ENCODE data around the gene DUSP19. TPM values are rescaled to one million over a fixed set of nuclear protein-coding genes. Genes with fewer than 3 reads are reported as not detected.

The DUSP19 gene
- total and polyA plus RNA-seq, 2 donors (not counting 1 experiment from before 2014, with no cell fraction given): 0.13 to 1.7 TPM

GRCh38 chr2:183123117-183123958 lies 44.8 kb downstream of the DUSP19 start:
- H3K79me2 ChIP-seq (ENCODE audit: control insufficient read depth, insufficient read depth, low read length): peaks cover 36% of the 10 kb centered on the region
- POLR2A ChIA-PET: no interaction called here
- Mint-ChIP-seq H3K9me3 (ENCODE audit: insufficient read depth) (no peaks in the 10 kb centered on the region), H3K4me3 (peak overlapping the region; percentile 93), H3K27me3 (peaks cover 20% of the 10 kb centered on the region), H3K4me1 (peaks cover 22% of the 10 kb centered on the region), H3K27ac (peak overlapping the region; percentile 93)
- H3K4me3 ChIP-seq (ENCODE audit: control extremely low read depth in 1 of 5, extremely low read depth in 1 of 5, insufficient read depth in 1 of 5, low read depth in 2 of 5, low read length in 4 of 5): peak overlapping the region; percentile 82 to 98 (median 94)
- no peaks in the 10 kb centered on the region for H4K20me1 ChIP-seq (ENCODE audit: control insufficient read depth, insufficient read depth, low read length, poor library complexity, severe bottlenecking)
- no peak for ATAC-seq (ENCODE audit: low read depth)
- H3K9me3 ChIP-seq (ENCODE audit: control extremely low read depth in 1 of 3, control insufficient read depth in 2 of 3, insufficient read depth in 1 of 3, low read length in 2 of 3): no peaks in the 10 kb centered on the region
- intact Hi-C loops (cut with micrococcal nuclease): loop anchor here (5.0 to 10.0 kb wide), 2 partner anchors 86 to 1229 kb away; partner anchors contain the start of genes ITPRID2 and NCKAP1
- no CpG with 5 or more reads among the region's 17 CpGs for WGBS (ENCODE audit: insufficient coverage)
- DNase-seq: no peak
- peak overlapping the region; percentile 83 for H3K9ac ChIP-seq (ENCODE audit: low read length)
- H2AFZ ChIP-seq (ENCODE audit: insufficient read depth, low read depth, low read length, poor library complexity, severe bottlenecking): peak overlapping the region; percentile 98
- peaks cover 0 to 13% (median 6%) of the 10 kb centered on the region in 4 experiments for H3K27me3 ChIP-seq (replicated peaks in 1 of 4; ENCODE audit: control extremely low read depth in 1 of 4, control insufficient read depth in 3 of 4, insufficient read depth in 4 of 4, low read length in 3 of 4)
- peak overlapping the region in 1 of 2 donors; percentile 87 for H3K27ac ChIP-seq (ENCODE audit: low read length in 2 of 2)
- TF ChIP-seq CTCF (IDR thresholded peaks at IDR 0.05): no peak
- no peak for TF ChIP-seq EZH2 (IDR thresholded peaks at IDR 0.05; ENCODE audit: borderline replicate concordance, insufficient read depth, low read depth, low read length, poor library complexity, severe bottlenecking)
- H3K36me3 ChIP-seq (replicated peaks in 1 of 2; ENCODE audit: control extremely low read depth in 1 of 2, control insufficient read depth in 1 of 2, extremely low read depth in 1 of 2, insufficient read depth in 2 of 2, low read length in 1 of 2): no peaks in the 10 kb centered on the region
- CTCF ChIA-PET: interaction anchor here (0.7 to 1.2 kb wide), 2 partner anchors 44 to 143 kb away, joined by 3 to 5 read pairs; partner anchors contain the start of gene DUSP19
- peak overlapping the region; percentile 84 for H3K4me2 ChIP-seq (replicated peaks; ENCODE audit: low read depth, low read length, poor library complexity, severe bottlenecking)
- H3K4me1 ChIP-seq (ENCODE audit: control insufficient read depth in 2 of 2, insufficient read depth in 2 of 2, low read length in 2 of 2): peaks cover 3 to 15% of the 10 kb centered on the region in 2 donors

- no peaks in the 10 kb centered on the region for H3K9me3 Mint-ChIP-seq (ENCODE audit: insufficient read depth)
- WGBS (ENCODE audit: insufficient coverage): 0% methylated on average over 3 of the region's 7 CpGs
- intact Hi-C loops (cut with micrococcal nuclease): loop anchor here (1.0 to 10.0 kb wide), 4 partner anchors 46 to 1229 kb away; partner anchors contain the start of genes DNAJC10, DUSP19, ITPRID2 and NCKAP1
- Histone ChIP-seq H3K27ac (ENCODE audit: low read length in 2 of 2) (peak overlapping the region; percentile 84 to 87), H3K9ac (ENCODE audit: low read length) (peak overlapping the region; percentile 83), H3K9me3 (ENCODE audit: control extremely low read depth in 1 of 3, control insufficient read depth in 2 of 3, insufficient read depth in 1 of 3, low read length in 2 of 3) (no peaks in the 10 kb centered on the region), H2AFZ (ENCODE audit: insufficient read depth, low read depth, low read length, poor library complexity, severe bottlenecking) (peak overlapping the region; percentile 98), H3K27me3 (replicated peaks in 1 of 4; ENCODE audit: control extremely low read depth in 1 of 4, control insufficient read depth in 3 of 4, insufficient read depth in 4 of 4, low read length in 3 of 4) (peaks cover 0 to 13% (median 5%) of the 10 kb centered on the region in 4 experiments), H3K36me3 (replicated peaks in 1 of 2; ENCODE audit: control extremely low read depth in 1 of 2, control insufficient read depth in 1 of 2, extremely low read depth in 1 of 2, insufficient read depth in 2 of 2, low read length in 1 of 2) (no peaks in the 10 kb centered on the region), H3K4me3 (ENCODE audit: control extremely low read depth in 1 of 5, extremely low read depth in 1 of 5, insufficient read depth in 1 of 5, low read depth in 2 of 5, low read length in 4 of 5) (peak overlapping the region; percentile 82 to 98 (median 94)), H3K4me1 (ENCODE audit: control insufficient read depth in 2 of 2, insufficient read depth in 2 of 2, low read length in 2 of 2) (peaks cover 3 to 15% of the 10 kb centered on the region in 2 donors), H4K20me1 (ENCODE audit: control insufficient read depth, insufficient read depth, low read length, poor library complexity, severe bottlenecking) (no peaks in the 10 kb centered on the region), H3K79me2 (ENCODE audit: control insufficient read depth, insufficient read depth, low read length) (peaks cover 42% of the 10 kb centered on the region), H3K4me2 (replicated peaks; ENCODE audit: low read depth, low read length, poor library complexity, severe bottlenecking) (peak overlapping the region; percentile 84)
- H3K4me1 Mint-ChIP-seq: peaks cover 22% of the 10 kb centered on the region
- ATAC-seq (ENCODE audit: low read depth) (peak; percentile 40), DNase-seq (no peak)
- TF ChIP-seq CTCF (IDR thresholded peaks at IDR 0.05): no peak
- no peak for TF ChIP-seq EZH2 (IDR thresholded peaks at IDR 0.05; ENCODE audit: borderline replicate concordance, insufficient read depth, low read depth, low read length, poor library complexity, severe bottlenecking)
- H3K4me3 Mint-ChIP-seq: peak overlapping the region; percentile 93
- peak overlapping the region; percentile 93 for H3K27ac Mint-ChIP-seq
- H3K27me3 Mint-ChIP-seq: peaks cover 20% of the 10 kb centered on the region
- POLR2A ChIA-PET: no interaction called here
- CTCF ChIA-PET: interaction anchor here (0.7 to 1.2 kb wide), 2 partner anchors 45 to 144 kb away, joined by 3 to 5 read pairs; partner anchors contain the start of gene DUSP19
Measured at GRCh38 chr2:183123959-183124221, 45.3 kb downstream of the DUSP19 start.

Measured in B cell (primary cell).